GM12892 (cell line): ENCODE results near the gene GTF2H3.
"Not testable (repeated sequence)": the region's sequence is repeated elsewhere in the genome, so short reads cannot be mapped to it uniquely, and the experiment has no call there.

Experiments
- POLR2AphosphoS5 ChIP-seq: IDR thresholded peaks from 2 replicates; pipeline ENCODE4 v1.6.1; 2011; ENCODE audit warnings: low read depth, low read length, control low read depth
- TAF1 ChIP-seq: IDR thresholded peaks from 2 replicates; pipeline ENCODE4 v1.6.1; 2011; ENCODE audit warnings: low read depth, mild to moderate bottlenecking, control low read depth, low read length, borderline replicate concordance

DNA sequence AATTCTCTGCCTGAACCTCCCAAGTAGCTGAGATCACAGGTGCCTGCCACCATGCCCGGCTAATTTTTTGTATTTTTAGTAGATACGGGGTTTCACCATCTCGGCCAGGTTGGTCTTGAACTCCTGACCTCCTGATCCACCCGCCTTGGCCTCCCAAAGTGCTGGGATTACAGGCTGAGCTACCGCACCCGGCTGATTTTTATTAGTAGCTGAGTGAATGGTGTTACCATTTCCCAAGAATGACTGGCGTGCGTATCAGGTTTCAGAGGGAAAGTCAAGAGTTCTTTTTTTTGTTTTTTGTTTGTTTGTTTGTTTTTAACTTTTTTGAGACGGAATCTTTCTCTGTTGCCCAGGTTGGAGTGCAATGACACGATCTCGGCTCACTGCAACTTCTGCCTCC, 30.1 kb upstream of the GTF2H3 start:
- TF ChIP-seq POLR2AphosphoS5, TAF1: not testable (repeated sequence)
